HUES6 (cell line): ENCODE data around the gene GDF15.
"Not testable (repeated sequence)": the region's sequence is repeated elsewhere in the genome, so short reads cannot be mapped to it uniquely, and the experiment has no call there.

Source experiments
- H3K27ac ChIP-seq: 2 replicates; pipeline ENCODE4 v1.7.0; 2013; ENCODE audit warnings: low read depth, mild to moderate bottlenecking, low read length, inconsistent platforms
- H3K27me3 ChIP-seq: 2 replicates; pipeline ENCODE4 v1.6.1; 2013; ENCODE audit warnings: low read length; ENCODE audit not compliant: control insufficient read depth, insufficient read depth
- H3K36me3 ChIP-seq: 2 replicates; pipeline ENCODE4 v1.6.1; 2013; ENCODE audit warnings: low read length; ENCODE audit not compliant: control insufficient read depth, insufficient read depth
- H3K4me1 ChIP-seq: 2 replicates; pipeline ENCODE4 v1.6.1; 2013; ENCODE audit warnings: low read length; ENCODE audit not compliant: control insufficient read depth, insufficient read depth
- H3K4me3 ChIP-seq: 2 replicates; pipeline ENCODE4 v1.5.1; 2013; ENCODE audit warnings: low read depth, low read length
- H3K9ac ChIP-seq: one replicate; pipeline ENCODE4 v1.6.1; 2013; ENCODE audit warnings: mild to moderate bottlenecking, low read length
- H3K9me3 ChIP-seq: 2 replicates; pipeline ENCODE4 v1.6.1; 2013; ENCODE audit warnings: low read depth, low read length; ENCODE audit not compliant: control insufficient read depth, insufficient read depth

GDF15 gene

GRCh38 chr19:18392926-18393325 is 7.0 kb downstream of the GDF15 start:
- H3K27ac ChIP-seq, result no peak overlapping the region
- H3K36me3 ChIP-seq, result peaks cover 8% of the 10 kb centered on the region; the same call in 1 of the 2 replicates
- H3K27me3 ChIP-seq, result peaks cover 16% of the 10 kb centered on the region; the same call in 1 of the 2 replicates
- no peaks in the 10 kb centered on the region for H3K9me3 ChIP-seq
- H3K9ac ChIP-seq, result no peak overlapping the region
- no peak overlapping the region for H3K4me3 ChIP-seq
- peaks cover 9% of the 10 kb centered on the region; the same call in 1 of the 2 replicates for H3K4me1 ChIP-seq

GRCh38 chr19:18393836-18394235 is 7.9 kb downstream of the GDF15 start:
- no peak overlapping the region for H3K9ac ChIP-seq

GRCh38 chr19:18396471-18397241 is 10.7 kb downstream of the GDF15 start:
- Histone ChIP-seq H3K9me3 (no peaks in the 10 kb centered on the region), H3K36me3 (no peaks in the 10 kb centered on the region), H3K9ac (no peak overlapping the region), H3K27me3 (no peaks in the 10 kb centered on the region), H3K4me3 (no peak overlapping the region), H3K4me1 (peaks cover 6% of the 10 kb centered on the region; the same call in 1 of the 2 replicates), H3K27ac (no peak overlapping the region)

More at GRCh38 chr19:18393836-18394235, 7.9 kb downstream of the GDF15 start:
- no peak overlapping the region for H3K27ac ChIP-seq
- no peaks in the 10 kb centered on the region for H3K9me3 ChIP-seq
- no peak overlapping the region for H3K4me3 ChIP-seq
- peaks cover 8% of the 10 kb centered on the region; the same call in 1 of the 2 replicates for H3K36me3 ChIP-seq
- H3K27me3 ChIP-seq, result peaks cover 8% of the 10 kb centered on the region; the same call in 1 of the 2 replicates
- peaks cover 6% of the 10 kb centered on the region; the same call in 1 of the 2 replicates for H3K4me1 ChIP-seq

GRCh38 chr19:18397242-18398202 is 11.6 kb downstream of the GDF15 start, which contains the start of gene LRRC25:
TSS of gene LRRC25 (minus strand) at chr19:18397622. CDS start at chr19:18396963, 659 bp downstream.
- no peak within 1 kb of the TSS for H3K9ac ChIP-seq

GRCh38 chr19:18399008-18399407 is 13.1 kb downstream of the GDF15 start:
- H3K9ac ChIP-seq, result no peak overlapping the region
- H3K4me1 ChIP-seq, result peaks cover 6% of the 10 kb centered on the region; the same call in 1 of the 2 replicates
- no peaks in the 10 kb centered on the region for H3K27me3 ChIP-seq
- no peak overlapping the region for H3K27ac ChIP-seq
- no peak overlapping the region for H3K4me3 ChIP-seq
- H3K36me3 ChIP-seq, result no peaks in the 10 kb centered on the region
- H3K9me3 ChIP-seq, result no peaks in the 10 kb centered on the region

More at GRCh38 chr19:18397242-18398202, 11.6 kb downstream of the GDF15 start, which contains the start of gene LRRC25:
- no peaks in the 10 kb centered on the region for H3K36me3 ChIP-seq
- H3K27ac ChIP-seq, result no peak within 1 kb of the TSS
- H3K4me3 ChIP-seq, result 0 out of 2 replicates have a peak within 1 kb of the TSS, but pooled peaks have one; percentile 12
- H3K9me3 ChIP-seq, result no peaks in the 10 kb centered on the region
- no peaks in the 10 kb centered on the region for H3K27me3 ChIP-seq
- peaks cover 6% of the 10 kb centered on the region; the same call in 1 of the 2 replicates for H3K4me1 ChIP-seq

- no peaks in the 10 kb centered on the region for H3K27me3 ChIP-seq
- no peak overlapping the region for H3K9ac ChIP-seq
- H3K9me3 ChIP-seq, result no peaks in the 10 kb centered on the region
- peaks cover 6% of the 10 kb centered on the region; the same call in 1 of the 2 replicates for H3K4me1 ChIP-seq
- no peaks in the 10 kb centered on the region for H3K36me3 ChIP-seq
- H3K4me3 ChIP-seq, result no peak overlapping the region
- H3K27ac ChIP-seq, result no peak overlapping the region
These were observed 15.7 kb downstream of the GDF15 start for GRCh38 chr19:18401580-18402112.

- H3K9me3 ChIP-seq, H3K36me3 ChIP-seq, H3K27ac ChIP-seq, H3K27me3 ChIP-seq, H3K4me3 ChIP-seq, H3K4me1 ChIP-seq, H3K9ac ChIP-seq: not testable (repeated sequence)
These were observed 16.7 kb downstream of the GDF15 start for GRCh38 chr19:18402455-18403248.

GRCh38 chr19:18405754-18406153 is 19.8 kb downstream of the GDF15 start:
- H3K9ac ChIP-seq, H3K4me1 ChIP-seq, H3K36me3 ChIP-seq, H3K27me3 ChIP-seq, H3K4me3 ChIP-seq, H3K27ac ChIP-seq, H3K9me3 ChIP-seq: not testable (repeated sequence)

GRCh38 chr19:18406749-18407148 is 20.8 kb downstream of the GDF15 start:
- no peak overlapping the region for H3K4me3 ChIP-seq
- H3K9ac ChIP-seq, result no peak overlapping the region
- H3K9me3 ChIP-seq, result no peaks in the 10 kb centered on the region
- H3K36me3 ChIP-seq, result no peaks in the 10 kb centered on the region
- no peaks in the 10 kb centered on the region for H3K27me3 ChIP-seq
- no peak overlapping the region for H3K27ac ChIP-seq
- no peaks in the 10 kb centered on the region for H3K4me1 ChIP-seq

- H3K4me1 ChIP-seq, result no peaks in the 10 kb centered on the region
- no peaks in the 10 kb centered on the region for H3K36me3 ChIP-seq
- no peak overlapping the region for H3K27ac ChIP-seq
- H3K4me3 ChIP-seq, result no peak overlapping the region
- H3K27me3 ChIP-seq, result no peaks in the 10 kb centered on the region
- no peak overlapping the region for H3K9ac ChIP-seq
- H3K9me3 ChIP-seq, result no peaks in the 10 kb centered on the region
These were observed 22.1 kb downstream of the GDF15 start for GRCh38 chr19:18408053-18408476.
